OCI-LY7 (cell line): ENCODE results near the gene WDR37.

Experiments used
- CTCF ChIP-seq: fragments of 200-600 bp; sonication (generic); conservative IDR thresholded peaks from 2 replicates; pipeline ENCODE4 v1.5.1; 2014; ENCODE audit warnings: mild to moderate bottlenecking, antibody characterized with exemption, low read length, moderate library complexity, mixed read lengths
- EZH2phosphoT487 ChIP-seq: fragments of 200-600 bp; sonication (generic); IDR thresholded peaks from 2 replicates; pipeline ENCODE4 v1.6.1; 2018; ENCODE audit warnings: low read depth, borderline replicate concordance, mild to moderate bottlenecking, mixed run types, antibody characterized with exemption, low read length, moderate library complexity, mixed read lengths

DNA sequence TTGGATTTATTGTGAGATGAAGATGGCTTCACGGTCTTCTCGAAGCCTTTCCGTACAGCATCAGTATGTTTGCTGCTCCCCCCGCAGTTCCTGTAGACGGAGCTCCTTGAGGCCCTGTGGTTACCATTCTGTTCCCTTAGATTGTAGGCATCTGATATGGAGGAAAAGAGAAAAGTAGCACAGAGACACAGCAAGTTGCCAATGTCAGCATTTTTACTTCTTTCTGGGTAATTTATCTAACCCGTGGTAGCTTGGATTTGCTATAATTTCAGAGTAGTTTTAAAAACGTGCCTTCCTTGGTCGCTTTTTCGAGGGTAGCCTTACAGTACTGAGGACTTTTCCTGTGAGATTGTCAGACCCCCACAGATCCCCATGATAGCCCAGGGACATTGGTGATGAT is 37.5 kb downstream of the WDR37 start:
- TF ChIP-seq CTCF, result no peak
- no peak for TF ChIP-seq EZH2phosphoT487
